ENCODE measurements around the gene RIC3.
"Not testable (repeated sequence)": the region's sequence is repeated elsewhere in the genome, so short reads cannot be mapped to it uniquely, and the experiment has no call there.

RIC3 gene

DNA sequence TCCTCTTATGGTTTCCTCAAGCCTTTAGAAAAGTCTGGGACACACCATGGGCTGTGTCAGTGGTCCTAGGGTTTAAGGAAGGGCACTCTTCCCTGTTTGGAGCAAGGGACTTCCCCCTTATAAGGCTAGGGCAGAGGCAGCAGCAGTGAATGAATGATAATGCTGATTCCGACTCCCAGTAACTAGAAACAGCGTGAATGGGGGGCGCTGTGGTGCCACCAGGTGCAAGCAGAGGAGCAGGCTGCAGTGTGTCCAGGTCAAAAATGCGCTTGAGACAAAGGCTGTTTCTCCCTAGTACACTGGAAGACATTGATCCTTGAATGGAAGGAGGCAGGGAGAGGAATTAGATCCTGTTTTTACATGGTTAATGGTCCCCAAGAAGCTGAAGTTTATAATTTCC is 11.6 kb upstream of the RIC3 start:
- POLR2A ChIA-PET: no interaction called here
- H3K4me3 ChIP-seq (ENCODE audit: low read depth, low read length): no peak overlapping the region
- DNase-seq (ENCODE audit: low read depth, low spot score): no peak
- CTCF ChIA-PET: interaction anchor here (5.1 kb wide), 1 partner anchor 14 kb away, joined by 26 read pairs; no protein-coding TSS in a partner anchor
- TF ChIP-seq CTCF (IDR thresholded peaks at IDR 0.05; ENCODE audit: insufficient read depth, low read length, missing control alignments): no peak

DNA sequence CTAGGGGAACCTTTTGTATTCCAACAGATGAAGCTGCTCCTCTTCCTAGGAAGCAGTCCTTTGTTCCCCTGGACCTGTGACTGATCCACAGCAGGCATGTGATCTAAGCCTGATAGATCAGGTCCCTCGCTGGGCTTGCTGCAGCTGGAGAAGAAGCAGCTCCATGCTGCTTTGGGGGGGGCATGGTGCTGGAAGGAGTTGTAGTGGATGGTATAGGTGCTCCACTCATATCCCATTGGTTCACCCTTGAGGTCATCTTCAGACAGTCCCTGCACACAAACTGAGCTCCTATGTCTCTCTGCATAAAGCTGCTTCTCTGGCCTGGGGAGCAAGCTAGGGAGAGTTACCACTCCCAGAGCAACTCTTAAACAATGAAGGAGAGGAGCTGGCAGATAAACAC is 9.5 kb upstream of the RIC3 start:
- no peak overlapping the region for H3K4me3 ChIP-seq (ENCODE audit: low read depth, low read length)
- no peak for TF ChIP-seq CTCF (IDR thresholded peaks at IDR 0.05; ENCODE audit: insufficient read depth, low read length, missing control alignments)
- ChIA-PET CTCF (interaction anchor here (1.2 to 2.8 kb wide), 2 partner anchors 15 to 145 kb away, joined by 3 to 15 read pairs; no protein-coding TSS in a partner anchor), POLR2A (no interaction called here)
- no peak for DNase-seq (ENCODE audit: low read depth, low spot score)

- TF ChIP-seq CTCF (IDR thresholded peaks at IDR 0.05; ENCODE audit: insufficient read depth, low read length, missing control alignments): no peak
- ChIA-PET POLR2A (no interaction called here), CTCF (interaction anchor here (2.8 kb wide), 1 partner anchor 16 kb away, joined by 15 read pairs; no protein-coding TSS in a partner anchor)
- no peak overlapping the region for H3K4me3 ChIP-seq (ENCODE audit: low read depth, low read length)
- DNase-seq (ENCODE audit: low read depth, low spot score): no peak
These were observed 8.3 kb upstream of the RIC3 start for GRCh38 chr11:8177136-8177535.

- ChIA-PET CTCF (no interaction called here), POLR2A (no interaction called here)
- TF ChIP-seq CTCF (IDR thresholded peaks at IDR 0.05; ENCODE audit: insufficient read depth, low read length, missing control alignments): no peak
- no peak for DNase-seq (ENCODE audit: low read depth, low spot score)
- no peak overlapping the region for H3K4me3 ChIP-seq (ENCODE audit: low read depth, low read length)
These were observed 1.0 kb downstream of the RIC3 start for GRCh38 chr11:8167796-8168195.

DNA sequence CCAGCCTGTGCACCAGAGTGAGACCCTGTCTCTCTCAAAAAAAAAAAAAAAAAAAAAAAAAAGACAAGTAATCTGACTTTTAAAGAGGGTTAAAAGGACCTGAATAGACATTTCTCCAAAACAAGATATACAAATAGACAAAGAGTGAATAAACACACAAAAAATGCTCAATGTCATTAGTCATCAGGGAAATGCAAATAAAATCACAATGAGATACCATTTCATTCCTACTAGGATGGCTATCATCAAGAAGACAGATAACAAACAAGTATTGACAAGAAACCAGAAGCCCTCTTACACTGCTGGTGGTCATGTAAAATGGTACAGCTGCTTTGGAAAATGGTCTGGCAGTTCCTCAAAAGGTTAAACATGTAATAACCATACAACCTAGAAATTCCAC is 4.1 kb downstream of the RIC3 start:
- no peak overlapping the region for H3K4me3 ChIP-seq (ENCODE audit: low read depth, low read length)
- POLR2A ChIA-PET: no interaction called here
- TF ChIP-seq CTCF (IDR thresholded peaks at IDR 0.05; ENCODE audit: insufficient read depth, low read length, missing control alignments): no peak
- CTCF ChIA-PET: interaction anchor here (1.1 kb wide), 1 partner anchor 28 kb away, joined by 4 read pairs; no protein-coding TSS in a partner anchor
- DNase-seq (ENCODE audit: low read depth, low spot score): no peak

- POLR2A ChIA-PET; DNase-seq (ENCODE audit: low read depth, low spot score); H3K4me3 ChIP-seq (ENCODE audit: low read depth, low read length): not testable (repeated sequence)
- CTCF ChIA-PET: interaction anchor here (1.7 kb wide), 1 partner anchor 156 kb away, joined by 4 read pairs; no protein-coding TSS in a partner anchor
These were observed 7.1 kb downstream of the RIC3 start for GRCh38 chr11:8161627-8162304.

DNA sequence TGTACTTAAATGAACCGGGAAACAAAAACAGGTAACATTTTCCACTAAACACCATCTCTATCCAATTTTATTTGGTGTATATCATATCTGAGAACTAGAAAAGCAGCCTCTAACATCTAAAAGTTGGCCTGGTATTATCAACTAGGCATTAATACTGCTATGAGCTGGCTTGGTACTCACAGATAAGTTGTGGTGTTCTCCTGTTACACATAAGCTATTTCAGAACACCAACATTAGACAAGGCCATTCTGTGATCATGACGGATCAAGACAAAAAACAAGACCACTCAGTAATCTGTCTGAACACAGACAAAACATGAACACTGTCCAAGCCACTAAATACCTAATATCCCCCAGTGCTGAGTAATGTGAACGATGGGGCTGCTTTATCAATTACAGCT is 11.9 kb downstream of the RIC3 start:
- ChIA-PET POLR2A (no interaction called here), CTCF (no interaction called here)
- DNase-seq (ENCODE audit: low read depth, low spot score): no peak
- H3K4me3 ChIP-seq (ENCODE audit: low read depth, low read length): no peak overlapping the region
- TF ChIP-seq CTCF (IDR thresholded peaks at IDR 0.05; ENCODE audit: insufficient read depth, low read length, missing control alignments): no peak
